Islet precursor cell (in vitro differentiated cells): ENCODE measurements around the gene NELFA.
A peak's percentile ranks its signal among the peaks of the same experiment; 100 is the strongest.
"Not testable (repeated sequence)": the region's sequence is repeated elsewhere in the genome, so short reads cannot be mapped to it uniquely, and the experiment has no call there.

Source experiments
- DNase-seq: peaks from one replicate; pipeline ENCODE4 v3.0.0-alpha.2; 2018

NELFA gene

GRCh38 chr4:2040391-2041238 lies 31.8 kb upstream of the NELFA start:
- peak; percentile 52 for DNase-seq

GRCh38 chr4:2036866-2037265 lies 28.1 kb upstream of the NELFA start:
- DNase-seq: no peak

DNA sequence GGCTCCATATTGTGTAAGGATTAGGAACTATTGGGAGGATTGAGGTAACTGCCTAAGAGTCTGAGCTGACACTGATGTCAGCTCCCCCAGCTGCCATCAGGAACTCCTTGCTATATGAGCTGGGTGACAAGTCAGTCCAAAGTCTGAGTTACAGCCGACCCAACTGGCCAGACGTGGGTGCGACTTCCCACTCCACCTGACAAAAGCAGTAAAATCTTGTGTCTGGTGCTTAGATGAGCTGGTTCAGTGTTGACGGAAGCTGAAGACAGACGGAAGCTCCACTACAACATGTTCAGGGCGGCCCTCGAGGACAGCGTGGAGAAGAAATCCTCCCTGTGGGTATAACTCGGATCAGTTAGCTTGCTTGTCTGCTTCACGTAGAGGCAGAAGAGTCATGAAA lies 27.6 kb upstream of the NELFA start:
- DNase-seq: no peak

GRCh38 chr4:2031161-2031560 lies 22.4 kb upstream of the NELFA start:
- DNase-seq: not testable (repeated sequence)

DNA sequence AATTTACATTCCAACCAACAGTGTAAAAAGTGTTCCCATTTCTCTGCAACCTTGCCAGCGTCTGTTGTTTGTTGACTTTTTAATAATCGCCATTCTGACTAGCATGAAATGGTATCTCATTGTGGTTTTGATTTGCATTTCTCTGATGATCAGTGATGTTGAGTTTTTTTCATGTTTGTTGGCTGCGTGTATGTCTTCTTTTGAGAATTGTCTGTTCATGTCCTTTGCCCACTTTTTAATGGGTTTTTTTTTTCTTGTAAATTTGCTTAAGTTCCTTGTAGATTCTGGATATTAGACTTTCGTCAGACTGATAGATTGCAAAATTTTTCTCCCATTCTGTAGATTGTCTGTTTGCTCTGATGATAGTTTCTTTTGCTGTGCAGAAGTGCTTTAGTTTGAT lies 18.3 kb upstream of the NELFA start:
- DNase-seq: not testable (repeated sequence)

GRCh38 chr4:2025817-2026216 lies 17.0 kb upstream of the NELFA start:
- no peak for DNase-seq

- DNase-seq: no peak
Observed at GRCh38 chr4:2024683-2025082, 15.9 kb upstream of the NELFA start.

DNA sequence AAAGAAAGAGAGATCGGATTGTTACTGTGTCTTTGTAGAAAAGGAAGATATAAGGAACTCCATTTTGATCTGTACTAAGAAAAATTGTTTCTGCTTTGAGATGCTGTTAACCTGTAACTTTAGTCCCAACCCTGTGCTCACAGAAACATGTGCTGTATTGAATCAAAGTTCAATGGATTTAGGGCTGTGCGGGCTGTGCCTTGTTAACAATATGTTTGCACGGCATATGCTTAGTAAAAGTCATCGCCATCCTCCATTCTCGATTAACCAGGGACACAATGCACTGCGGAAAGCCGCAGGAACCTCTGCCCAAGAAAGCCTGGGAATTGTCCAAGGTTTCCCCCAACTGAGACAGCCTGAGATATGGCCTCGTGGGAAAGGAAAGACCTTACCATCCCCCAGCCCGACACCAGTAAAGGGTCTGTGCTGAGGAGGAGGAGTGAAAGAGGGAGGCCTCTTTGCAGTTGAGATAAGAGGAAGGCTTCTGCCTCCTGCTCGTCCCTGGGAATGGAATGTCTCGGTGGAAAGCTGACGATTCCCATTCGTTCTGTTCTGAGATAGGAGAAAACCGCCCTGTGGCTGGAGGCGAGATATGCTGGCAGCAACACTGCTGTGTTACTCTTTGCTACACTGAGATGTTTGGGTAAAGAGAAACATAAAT lies 12.7 kb upstream of the NELFA start:
- DNase-seq: peak; percentile 88

DNA sequence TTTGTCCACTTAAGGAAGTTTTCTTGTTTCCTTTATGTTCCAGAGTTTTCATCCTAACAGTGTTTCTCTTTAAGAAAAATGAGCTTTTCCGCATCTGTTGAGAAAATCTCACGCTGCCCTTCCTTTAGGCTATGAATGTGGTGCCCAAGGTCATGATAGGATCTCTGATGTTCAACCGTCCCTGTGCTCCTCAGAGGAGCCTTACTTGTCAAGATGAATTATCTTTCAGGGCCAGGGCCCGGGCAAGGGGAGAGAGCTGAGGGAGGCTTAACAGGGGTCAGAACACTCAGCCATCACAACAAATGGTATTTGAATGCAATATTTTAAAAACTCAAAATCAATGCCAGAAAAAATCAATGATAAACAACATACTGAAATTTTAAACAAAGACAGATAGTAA lies 6.2 kb upstream of the NELFA start:
- DNase-seq: no peak

DNA sequence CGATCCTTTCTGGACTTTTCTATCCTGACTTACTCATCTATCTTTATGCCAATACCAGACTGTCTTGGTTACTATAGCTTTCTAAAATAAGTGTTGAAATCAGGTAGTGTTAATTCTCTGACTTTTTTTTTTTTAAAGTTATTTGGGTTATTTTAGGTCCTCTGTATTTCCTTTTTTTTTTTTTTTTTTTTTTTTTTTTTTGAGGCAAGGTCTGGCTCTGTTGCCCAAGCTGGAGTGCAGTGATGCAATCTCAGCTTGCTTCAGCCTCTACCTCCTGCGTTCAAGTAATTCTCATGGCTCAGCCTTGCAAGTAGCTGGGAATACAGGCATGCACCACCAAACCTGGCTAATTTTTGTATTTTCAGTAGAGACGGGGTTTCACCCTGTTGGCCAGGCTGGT lies 2.8 kb upstream of the NELFA start:
- DNase-seq: no peak

DNA sequence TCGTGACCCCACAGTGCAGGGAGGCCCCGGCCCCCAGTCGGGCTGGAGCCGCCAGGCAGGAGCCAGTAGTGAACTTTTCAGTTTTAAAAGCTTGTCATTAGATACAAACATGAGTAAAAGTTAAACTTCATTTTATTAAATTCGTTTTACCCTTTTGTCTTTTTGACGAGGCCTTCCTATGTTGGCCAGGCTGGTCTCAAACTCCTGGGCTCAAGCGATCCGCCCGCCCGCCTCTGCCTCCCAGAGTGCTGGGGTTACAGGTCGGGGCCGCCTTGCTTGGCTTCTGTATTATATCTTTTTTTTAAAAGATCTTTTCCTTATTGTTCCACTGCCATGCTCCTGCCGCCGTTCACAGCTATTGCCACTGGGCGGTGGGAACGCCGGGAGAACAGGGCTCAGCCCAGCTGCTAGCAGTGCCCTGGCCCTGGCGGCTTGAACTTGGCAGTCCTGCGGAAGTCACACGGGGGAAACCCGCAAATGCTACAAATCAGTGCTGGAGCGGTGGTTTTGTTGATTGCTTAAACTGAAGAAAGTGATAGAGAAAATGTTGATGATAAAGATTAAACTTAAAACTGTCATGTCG lies 968 bp upstream of the NELFA start:
- peak; percentile 76 for DNase-seq

- DNase-seq: no peak
Observed at GRCh38 chr4:2008671-2008920, 178 bp downstream of the NELFA start.

DNA sequence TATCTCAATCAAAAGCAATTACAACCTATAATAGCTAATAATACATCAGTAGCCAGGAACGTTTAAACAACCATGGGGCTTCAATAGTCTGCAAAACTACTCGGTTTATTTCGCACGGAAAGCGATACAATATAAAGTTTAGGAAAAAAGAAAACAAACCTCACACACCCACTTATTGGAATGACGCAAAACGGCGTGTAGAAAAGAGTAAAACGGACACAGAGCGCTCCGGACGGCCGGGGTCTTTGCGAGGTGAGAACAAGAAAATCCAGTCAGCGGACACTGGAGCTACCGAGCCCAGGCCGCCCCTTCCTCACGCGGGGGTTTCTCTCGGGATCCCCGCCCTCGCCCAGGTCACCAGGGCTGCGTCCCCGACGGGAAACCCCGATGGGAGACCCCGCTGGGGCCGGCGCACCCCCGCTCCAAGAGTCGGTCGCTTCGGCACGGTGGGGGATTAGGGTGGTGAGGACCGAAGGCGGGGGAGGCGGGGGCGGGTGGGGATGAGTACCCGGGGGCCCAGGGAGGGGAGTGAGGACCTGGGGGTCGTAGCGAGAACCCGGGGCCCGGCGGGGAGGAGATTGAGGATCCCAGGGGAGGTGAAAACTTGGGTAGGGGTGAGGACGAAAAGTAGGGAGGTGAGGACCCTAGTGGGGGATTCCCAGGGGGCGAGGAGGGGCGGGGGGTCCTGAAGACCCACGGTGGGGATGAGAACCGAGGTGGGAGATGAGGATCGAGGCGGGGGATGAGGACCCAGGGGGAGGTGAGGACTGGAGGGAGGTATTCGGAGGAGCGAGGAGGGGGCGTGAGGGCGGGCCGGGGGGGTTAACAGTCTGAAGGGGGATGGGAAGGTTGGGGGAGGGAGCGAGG lies 737 bp downstream of the NELFA start:
- no peak for DNase-seq

DNA sequence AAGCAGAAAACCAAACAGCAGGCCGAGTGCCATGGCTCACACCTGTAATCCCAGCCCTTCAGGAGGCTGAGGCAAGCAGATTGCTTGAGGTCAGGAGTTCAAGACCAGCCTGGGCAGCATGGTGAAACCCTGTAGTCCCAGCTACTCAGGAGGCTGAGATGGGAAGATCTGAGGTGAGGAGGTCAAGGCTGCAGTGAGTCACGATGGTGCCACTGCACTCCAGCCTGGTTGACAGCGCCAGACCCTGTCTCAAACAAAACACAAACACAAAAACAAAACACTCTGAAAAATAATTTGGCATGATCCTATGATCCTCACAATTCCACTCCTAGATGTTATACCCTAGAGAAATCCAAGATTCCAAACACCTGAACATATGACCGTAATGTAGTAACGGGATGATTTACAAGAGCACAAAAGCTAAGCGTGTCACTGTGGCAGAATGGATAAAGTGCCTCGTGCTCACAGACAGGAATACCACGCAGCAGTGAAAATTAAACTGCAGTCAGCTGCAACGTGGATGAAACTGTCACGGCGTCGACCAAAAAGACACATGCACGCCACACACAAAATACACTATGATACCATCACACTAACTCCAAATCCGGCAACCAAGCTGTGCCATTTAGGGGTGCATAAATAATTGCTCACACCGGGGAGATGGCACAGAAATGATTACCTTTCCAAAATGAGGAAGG lies 1.7 kb downstream of the NELFA start:
- DNase-seq: no peak

GRCh38 chr4:2006367-2006766 lies 2.4 kb downstream of the NELFA start:
- no peak for DNase-seq

DNA sequence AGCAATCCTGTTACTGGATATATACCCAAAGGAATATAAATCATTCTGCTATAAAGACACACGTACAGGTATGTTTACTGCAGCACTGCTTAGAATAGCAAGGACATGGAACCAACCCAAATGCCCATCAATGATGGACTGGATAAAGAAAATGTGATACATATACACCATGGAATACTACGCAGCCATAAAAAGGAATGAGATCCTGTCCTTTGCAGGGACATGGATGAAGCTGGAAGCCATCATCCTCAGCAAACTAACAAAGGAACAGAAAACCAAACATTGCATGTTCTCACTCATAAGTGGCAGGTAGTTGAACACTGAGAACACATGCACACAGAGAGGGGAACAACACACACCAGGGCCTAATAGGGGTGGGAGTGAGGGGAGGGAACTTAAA lies 5.4 kb downstream of the NELFA start:
- not testable (repeated sequence) for DNase-seq

DNA sequence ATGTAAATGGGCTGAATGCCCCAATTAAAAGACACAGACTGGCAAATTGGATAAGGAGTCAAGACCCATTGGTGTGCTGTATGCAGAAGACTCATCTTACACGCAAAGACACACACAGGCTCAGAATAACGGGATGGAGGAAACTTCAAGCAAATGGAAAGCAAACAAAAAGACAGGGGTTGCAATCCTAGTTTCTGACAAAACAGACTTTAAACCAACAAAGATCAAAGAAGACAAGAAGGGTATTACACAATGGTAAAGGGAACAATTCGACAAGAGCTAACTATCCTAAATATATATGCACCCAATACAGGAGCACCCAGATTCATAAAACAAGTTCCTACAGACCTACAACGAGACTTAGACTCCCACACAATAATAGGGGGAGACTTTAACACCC lies 9.5 kb downstream of the NELFA start:
- DNase-seq: not testable (repeated sequence)

- DNase-seq: no peak
Observed at GRCh38 chr4:1998296-1998695, 10.5 kb downstream of the NELFA start.

GRCh38 chr4:1997712-1998111 lies 11.1 kb downstream of the NELFA start:
- DNase-seq: no peak

GRCh38 chr4:1996866-1997611 lies 11.7 kb downstream of the NELFA start:
- DNase-seq: no peak

GRCh38 chr4:1994938-1995337 lies 13.8 kb downstream of the NELFA start:
- DNase-seq: no peak
